ENCODE measurements around the gene PPP2R2B.

The PPP2R2B gene

DNA sequence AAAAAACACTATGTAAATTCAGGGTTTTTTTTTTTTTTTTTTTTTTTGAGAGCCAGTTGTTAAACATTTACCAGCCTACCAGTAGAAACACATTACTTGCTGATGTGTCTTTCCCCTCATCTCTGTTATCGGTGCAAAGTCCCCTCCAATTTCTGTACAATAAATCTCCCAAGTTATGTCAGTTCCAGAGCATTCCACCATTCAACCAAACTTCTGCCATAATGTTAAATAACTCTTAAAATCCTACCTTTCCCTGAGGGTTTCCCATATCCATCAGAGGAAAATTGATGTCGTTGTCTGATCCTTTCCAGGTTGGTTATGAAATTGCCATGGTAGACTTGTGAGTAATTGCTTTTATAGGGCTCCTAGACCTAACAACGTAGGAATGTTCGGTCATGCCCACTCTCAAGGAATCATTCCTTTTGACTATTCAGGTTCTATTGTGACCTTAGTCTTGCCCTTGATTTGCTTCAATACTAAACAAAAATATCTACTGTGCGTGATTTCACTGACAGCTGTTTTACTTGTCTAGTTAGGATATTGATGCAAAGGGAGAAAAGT lies 5.6 kb upstream of the PPP2R2B start:
- no peak for DNase-seq

DNA sequence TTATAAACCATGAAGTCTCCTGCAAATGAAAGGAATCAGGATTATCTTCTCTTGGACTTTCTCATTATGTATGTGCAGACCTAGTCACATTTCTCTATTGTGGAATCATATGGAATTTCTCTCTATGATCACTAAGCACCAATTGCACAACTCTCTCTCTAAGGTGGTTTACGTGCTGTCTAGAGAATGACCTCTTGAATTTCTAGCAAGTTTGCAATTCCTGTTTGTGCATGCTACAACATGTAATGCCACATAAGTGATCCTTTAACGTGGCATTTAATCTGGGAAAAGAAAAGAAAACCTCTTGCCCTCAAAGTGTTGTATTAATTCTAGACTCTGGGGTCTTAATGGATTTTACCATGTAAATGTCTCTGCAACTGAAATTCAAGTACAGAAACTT lies 5.0 kb upstream of the PPP2R2B start:
- no peak for DNase-seq

DNA sequence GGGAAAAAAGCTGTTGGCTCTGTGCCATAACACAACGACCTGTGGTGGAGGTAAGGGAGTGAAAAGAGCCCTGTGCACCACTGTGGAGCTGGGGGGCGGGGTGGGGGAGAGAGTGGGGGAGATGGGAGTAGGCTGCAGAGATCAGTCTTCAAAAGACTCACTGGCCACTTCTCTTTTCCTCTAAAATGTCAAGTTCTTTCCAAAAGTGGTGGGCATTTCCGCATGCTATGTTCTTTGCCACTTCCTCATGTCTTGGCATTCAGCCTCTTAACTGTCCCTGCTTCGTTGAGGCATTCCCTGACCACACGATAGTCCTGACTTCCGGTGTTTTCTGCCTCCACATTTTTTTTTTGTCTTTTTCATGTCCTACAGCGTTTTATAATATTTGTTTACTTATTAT lies 2.4 kb upstream of the PPP2R2B start:
- no peak for DNase-seq

DNA sequence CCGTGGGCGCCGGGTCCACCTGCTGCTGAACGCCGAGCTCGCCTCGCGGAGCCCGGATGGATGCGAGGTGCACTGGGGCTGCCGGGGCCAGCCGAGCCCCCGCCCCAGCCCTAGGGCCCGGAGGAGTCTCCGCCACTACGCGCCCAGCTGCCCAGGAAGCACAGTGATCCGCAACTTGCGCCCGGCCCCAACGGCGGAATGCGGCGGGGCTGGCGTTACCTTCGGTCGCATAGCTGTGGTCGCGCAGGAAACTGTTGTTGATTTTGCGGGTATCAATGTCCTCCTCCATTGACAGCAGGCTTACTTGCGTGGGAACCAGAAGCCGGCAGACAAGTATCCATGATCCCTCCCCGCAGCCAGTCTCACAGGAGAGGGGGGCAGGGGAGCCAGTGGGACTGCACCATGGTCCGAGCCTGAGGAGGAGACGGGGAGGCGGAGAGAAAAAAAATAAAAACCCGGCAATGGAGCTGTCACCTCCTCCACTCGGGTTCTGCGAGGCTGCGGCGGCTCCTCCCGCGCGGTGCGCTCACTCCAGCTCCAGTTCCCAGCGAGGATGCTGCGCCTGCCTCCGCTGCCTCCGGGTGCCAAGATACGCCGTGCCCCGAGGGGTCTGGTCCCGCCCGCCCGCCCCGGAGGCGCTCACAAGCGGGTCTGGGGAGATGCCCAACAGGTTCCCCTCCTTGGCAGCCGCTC lies 628 bp downstream of the PPP2R2B start:
- peak; percentile 49 to 65 for DNase-seq

DNA sequence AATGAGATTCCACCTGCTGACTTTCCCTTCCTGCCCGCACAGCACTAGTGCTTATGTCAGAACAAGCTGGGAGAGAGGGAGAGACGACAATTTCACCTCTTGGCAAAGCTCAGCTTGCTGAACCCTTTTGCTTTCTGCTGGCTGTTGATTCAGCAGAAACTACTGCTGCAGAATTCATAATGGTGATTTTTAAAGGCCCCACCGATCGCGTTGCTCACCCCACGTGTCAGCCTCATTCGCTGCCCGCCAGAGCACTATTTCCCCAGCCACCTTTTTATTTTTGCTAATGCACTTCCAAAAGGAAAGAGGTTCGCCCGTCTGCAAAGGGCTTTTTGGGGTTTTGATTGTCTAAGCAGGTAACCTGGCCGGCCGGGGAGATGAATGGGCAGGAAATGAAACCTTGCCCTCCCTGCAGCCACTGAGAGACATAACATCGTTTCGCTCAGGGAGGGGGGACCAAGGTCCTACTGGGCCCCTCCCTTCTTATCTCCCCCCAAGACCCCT lies 1.3 kb downstream of the PPP2R2B start:
- DNase-seq = peak in 1 of 2 experiments; percentile 12

DNA sequence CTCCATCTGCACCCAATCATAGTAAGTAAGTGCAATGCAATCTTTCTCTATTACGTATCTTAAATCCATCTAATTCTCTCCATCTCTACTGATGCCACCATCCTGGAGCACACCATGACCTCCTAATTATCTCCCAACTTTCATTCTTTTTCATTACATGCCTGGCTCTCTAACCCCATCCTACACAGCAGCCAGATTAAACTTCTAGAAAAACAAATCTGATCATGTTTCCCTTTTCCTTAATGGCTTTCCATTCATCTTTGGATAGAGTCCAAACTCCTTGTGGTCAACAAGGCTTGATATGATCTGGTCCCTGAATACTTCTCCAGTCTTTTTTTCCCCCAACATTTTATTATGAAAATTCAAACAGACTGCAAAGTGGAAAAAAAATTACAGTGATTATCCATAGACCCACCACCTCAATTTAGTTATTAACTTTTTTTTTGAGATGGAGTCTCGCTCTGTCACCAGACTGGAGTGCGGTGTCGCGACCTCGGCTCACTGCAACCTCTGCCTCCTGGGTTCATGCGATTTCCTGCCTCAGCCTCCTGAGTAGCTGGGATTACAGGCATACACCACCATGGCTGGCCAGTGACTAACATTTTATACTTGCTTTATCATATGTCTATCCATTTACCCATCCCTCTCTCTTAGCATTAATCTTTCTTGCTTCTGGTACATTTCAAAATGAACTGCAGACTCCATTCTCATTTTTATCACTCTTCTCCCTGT lies 5.2 kb downstream of the PPP2R2B start:
- DNase-seq = peak in 1 of 2 experiments; percentile 16

DNA sequence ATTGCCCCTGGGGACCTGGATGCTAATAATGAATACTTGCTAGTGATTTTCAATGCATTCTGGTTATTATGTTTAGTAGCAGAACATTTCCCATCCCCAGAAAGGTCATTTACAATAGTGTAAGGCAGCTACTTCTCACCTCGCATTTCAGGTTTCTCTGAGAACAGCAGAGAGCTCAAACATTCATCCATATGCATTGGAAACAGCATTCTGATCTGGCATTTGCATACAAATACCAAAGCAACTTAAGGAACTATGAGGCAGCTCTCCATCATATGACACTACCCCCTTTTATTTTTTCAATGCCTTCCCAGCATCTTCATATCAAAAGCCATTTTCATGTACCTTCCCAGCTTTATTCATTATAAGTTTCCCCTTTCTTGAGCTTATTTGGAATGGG lies 6.4 kb downstream of the PPP2R2B start:
- DNase-seq = no peak

DNA sequence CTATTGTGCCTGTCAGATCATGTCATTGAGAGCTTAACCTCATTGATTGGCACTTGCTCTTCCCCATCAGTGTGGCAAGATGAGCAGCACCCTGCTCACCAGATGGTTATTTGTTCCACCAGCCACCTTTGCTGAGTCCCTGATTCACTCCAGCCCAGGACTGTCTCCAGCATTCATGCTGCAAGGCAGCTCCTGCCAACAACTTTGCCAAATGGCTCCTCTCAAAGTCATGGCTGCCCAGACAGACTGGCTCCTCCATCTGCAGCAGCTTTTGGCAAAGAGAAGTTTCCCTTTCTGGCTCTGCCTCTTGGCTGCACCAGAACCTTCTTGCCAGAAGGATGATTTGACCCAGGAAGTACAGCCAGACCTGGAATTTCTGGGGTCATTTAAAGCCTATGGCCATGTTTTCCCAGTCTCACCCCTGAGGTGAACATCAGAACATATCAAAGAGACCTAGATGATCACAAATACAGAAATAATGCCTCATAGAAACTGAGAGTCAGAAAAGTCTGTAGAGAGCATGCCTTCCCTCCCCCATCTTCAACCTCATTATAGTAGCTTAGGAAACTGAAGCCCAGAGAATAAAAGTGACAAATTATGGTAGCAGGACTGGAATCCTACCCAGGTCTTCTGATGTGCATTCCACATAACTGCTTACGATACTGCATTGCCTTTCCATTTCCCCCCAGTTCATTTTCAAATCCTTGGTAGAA lies 10.4 kb downstream of the PPP2R2B start:
- DNase-seq = peak; percentile 87 to 98

DNA sequence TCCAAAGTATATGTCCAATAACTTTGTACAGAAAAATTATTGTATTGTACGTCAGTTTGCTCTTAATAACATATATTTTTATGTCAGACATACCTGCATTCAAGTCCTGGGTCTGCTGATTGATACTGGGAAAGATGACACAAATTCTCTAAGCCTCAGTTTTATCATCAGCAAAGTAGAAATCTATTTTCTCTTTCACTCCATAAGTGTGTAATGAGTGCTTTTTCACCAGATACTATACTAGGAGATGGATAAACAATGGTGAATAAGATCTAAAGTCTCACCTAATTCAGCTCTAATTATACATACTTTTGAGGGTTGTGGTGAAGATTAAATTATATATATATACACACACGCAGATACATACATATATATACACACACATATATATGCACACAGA lies 12.3 kb downstream of the PPP2R2B start:
- DNase-seq = no peak

DNA sequence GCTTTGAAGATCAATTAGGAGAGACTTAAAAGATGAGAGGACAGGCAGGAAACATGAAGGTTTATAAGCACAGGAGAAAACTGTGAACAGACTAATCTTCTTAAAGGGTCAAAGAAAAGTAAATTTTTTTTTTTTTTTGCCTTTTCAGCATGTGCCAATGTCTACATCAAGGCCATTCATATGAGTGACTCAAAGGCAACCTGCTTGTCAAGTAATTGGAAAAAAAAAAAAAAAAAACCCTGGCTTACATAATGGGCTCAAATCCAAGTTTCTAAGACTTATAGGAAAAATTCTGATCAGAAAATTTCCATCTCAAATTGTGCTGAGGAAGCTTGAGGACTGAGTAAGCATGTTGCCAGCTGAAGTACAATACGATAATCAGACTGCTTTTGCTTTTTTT lies 15.9 kb downstream of the PPP2R2B start:
- DNase-seq = peak in 1 of 2 experiments; percentile 65

DNA sequence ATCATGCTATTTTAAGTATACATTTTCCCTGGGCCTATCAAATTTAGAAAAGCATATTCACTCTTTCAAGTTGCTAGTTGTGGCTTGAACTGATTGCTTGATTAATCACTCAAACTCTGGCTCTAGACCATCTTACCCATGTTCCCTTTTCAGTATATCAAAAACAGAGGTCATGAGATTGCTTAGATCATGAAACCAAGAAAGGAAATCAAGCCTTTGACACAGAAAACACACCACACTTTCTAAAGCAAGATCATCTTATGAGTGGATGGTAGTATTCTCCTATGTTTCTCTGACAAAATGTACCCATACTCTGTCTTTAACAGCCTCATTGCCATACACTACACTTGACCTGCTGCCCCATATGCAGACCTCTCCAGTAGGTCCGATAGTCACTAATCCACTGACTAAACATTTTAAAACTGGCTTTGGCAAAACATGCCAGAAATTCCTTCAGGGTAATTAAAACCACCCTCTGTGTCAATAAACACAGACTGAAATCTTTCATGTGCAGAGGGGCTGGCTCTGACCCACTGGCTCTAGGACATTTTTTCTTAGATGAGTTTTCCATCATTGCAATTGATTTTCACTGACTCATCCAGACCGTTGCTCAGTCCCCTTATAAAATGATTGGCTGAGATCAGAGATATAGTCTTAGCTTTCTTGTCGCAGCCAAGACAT lies 18.2 kb downstream of the PPP2R2B start:
- DNase-seq = peak; percentile 44 to 74

DNA sequence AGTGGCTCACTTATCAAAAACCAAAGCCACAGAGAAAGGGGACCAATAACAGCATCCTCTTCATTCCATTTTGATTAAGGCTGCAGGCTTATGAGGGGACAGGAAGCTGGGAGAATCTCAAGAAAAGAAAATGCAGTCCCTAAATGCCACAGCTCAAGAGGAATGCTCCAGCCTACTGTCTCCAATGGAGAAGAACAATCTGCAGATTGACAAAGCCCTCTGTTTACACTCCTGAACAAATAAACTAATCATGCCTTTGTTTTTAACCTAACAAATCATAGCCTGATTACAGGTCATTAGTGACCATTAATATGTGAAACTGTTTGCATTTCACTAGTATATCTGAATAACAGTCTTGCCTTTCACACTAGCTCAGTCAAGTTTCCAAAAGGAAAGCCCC lies 26.5 kb downstream of the PPP2R2B start:
- no peak for DNase-seq

DNA sequence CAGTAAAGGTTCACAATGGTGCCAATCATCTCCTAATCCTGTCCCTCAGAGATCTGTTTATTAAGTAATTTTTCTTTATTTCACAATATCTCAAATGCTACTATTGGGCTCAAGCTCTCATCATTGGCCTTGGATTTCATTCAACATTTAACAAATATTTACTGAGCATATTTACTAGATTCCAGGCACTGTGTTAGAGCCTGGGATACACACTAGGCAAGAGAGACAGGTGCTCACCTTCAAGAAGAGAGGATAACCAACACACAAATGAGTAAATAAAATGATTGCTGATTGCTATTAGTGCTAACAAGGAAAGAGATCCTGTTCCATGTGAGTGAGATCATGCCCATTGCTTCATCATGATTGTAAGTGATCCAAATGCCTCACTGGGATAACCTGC lies 27.4 kb downstream of the PPP2R2B start:
- no peak for DNase-seq

DNA sequence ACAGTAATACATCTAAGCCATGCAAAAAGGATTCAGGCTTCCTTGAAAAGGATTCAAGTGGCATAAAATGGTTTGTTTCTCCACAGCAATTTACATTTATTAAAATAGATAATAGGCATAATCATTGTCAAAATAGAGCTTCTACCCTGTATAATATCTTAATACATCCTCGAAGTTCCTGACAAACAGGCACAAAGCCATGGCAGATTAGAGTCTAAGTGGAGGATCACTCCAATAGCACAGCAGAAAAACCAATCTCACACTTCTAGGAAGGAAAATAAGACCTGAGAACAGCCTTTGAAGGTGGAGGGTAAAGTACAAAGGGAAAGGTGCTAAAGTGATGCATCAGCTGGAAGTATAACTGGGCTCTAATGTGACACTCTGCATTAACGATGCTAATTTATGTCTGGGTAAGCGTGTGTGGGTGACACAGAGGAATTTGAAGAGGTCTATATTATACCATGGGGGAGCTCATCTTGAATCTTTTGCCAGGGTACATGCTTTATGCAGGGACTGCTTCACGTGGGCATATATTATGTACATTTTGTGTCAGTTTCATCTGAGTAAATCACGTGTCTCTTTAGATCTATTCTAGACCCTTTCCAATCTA lies 28.8 kb downstream of the PPP2R2B start:
- no peak for DNase-seq

DNA sequence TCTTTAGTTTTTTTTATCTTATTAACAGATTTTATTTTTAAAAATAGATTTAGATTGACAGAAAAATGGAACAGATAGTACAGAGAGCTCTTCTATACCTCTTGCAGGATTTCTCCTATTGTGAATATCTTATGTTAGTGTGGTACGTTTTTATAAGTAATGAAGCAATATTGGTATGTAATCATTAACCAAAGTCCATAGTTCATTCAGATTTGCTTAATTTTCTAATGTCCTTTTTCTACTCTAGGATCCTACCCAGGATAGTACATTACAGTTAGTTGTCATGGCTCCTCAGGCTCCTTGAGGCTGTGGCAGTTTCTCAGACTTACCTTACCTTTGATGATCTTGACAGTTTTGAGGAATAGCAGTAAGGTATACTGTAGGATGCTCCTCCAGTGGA lies 30.4 kb downstream of the PPP2R2B start:
- no peak for DNase-seq

DNA sequence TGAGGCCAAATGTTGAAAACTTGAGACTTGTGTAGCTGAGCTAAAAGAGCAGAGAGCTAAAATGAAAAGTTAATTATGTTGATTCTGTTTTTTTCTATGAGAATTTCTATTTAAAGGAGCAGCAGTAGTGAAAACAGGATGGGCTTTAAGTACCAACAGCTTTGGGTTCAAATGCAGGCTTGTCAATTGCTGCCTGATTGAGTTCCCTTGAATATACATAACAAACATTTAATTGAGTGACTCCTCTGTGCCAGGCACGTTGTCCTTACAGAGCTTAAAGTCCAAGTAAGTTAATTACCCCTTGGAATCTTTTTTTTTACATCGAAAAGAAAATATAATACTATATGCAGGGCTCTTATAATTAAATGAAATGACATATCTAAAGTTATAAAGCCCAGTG lies 38.5 kb downstream of the PPP2R2B start:
- DNase-seq = no peak

DNA sequence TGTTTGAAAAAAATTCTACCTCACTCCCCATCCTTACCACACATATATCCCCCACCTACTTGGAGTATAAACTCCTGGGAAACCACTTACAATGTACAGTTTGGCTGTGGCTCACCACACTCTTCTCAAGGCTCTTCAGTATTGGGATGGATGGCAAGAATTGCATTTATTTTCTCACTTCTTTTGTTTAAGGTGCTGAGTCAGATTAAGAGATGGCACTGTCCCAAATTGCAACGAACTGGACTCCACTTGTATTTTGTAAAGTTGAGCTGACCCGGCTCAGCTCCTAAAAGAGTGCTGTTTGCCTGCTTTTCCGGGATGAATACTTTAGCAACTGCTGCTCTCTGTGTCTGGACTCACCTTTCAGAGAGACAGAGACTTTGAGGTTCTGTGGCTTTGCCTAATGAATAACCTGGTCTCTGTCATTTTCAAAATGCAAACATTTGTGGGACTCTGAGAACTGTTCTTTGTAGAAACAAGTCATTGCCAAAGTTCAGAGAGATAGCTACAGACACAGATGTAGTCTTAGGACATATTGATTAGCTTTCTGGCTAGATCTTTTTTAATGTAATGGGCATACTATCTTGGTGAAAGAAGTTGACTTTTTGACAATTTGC lies 42.2 kb downstream of the PPP2R2B start:
- peak in 1 of 2 experiments; percentile 41 for DNase-seq

DNA sequence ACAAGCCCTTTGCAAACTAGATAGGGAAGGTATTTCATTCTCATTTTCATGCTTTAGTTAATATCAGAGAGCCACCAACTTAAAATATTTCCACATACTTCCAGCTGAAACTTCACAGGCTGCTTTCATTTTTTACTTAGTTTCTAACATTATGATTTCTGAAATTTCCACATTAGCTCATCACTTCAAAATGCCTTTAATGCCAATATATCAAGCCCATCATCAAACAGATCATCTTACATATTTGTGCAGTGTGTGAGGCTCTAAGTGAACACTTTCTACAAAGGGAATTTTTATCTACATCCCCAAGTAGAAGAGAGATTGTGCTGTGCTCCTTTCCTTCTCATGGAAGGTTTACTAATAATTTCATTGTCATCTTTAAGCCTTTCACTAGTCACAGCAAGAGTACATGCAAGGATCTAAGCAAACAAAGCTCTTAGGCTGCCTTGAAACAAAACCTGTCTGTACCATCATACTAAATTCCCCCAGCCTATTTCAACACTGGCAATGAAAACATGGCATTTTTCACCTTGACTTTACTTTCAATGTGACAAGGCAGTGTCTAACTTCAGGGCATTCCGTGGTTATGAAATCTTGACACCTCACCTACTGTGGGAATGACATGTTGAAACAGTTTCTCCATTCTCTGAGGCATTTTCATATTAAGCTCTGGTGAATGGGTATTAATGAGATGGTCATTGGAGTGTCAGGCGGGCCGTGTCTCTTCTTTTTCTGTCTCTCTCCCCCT lies 45.4 kb downstream of the PPP2R2B start:
- no peak for DNase-seq

DNA sequence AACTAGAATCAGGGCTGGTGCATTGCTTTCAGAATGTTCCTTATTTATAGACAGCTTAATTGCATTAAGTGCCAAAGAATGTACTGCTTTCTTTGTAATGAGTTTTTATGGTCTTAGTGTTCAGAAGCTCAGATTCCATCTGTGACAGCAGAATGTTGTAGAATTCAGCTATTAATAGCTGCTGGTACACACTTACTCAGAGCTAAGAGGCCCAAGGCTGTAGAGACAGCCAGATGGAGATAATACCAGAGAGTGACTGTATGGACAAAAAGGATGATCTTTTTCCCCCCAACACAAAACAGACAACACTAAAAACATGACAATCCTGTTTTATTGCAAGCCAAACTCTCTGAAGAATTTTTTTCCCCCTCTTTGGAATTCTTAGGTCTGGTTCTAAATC lies 50.2 kb downstream of the PPP2R2B start:
- DNase-seq = peak; percentile 18 to 79

DNA sequence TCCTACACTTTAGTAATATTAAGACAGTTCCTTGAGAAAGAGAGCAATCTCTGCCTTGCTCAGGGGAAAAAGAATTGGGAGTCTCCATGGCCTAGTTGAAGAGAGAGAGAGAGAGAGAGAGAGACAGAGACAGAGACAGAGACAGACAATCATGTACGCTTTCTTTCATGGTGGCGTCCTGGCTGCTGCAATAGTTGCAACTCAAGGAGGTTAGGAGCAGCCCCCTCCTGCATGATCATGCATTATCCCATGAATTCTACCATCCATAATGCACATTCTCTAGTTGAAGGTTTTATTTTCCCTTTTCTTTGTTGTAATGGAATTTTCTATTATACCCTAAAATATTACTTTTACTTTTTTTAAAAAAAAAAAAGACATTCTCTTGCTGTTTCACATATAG lies 50.7 kb downstream of the PPP2R2B start:
- DNase-seq = no peak

DNA sequence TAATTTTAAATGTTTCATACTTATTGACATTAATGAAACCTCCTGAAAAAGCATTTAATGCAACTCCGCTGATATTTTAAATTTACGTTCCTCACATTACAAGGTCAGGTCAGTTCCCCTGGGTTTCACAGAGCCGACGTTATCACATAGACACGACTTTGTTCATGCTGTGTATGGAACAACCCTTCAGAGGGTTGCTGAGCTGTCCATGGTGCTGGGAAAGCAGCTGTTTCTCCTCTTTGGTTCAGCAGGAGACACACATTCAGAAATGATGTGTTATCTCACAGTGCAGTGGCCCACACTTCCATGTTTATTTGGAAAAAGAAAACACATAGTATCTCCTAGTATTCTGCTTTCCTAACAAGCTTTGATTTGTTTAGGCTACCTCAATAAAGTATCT lies 53.5 kb downstream of the PPP2R2B start:
- no peak for DNase-seq

All from NCI-H446 (cell line).